ENCODE data around the gene PRKN. TPM values are rescaled to one million over a fixed set of nuclear protein-coding genes. Genes with fewer than 3 reads are reported as not detected.

Gene PRKN
- total RNA-seq (2021) = 1.2 and 1.3 TPM in 2 replicates
- Bru-seq, nascent RNA = percentile 29 among the genes with signal in this experiment
- percentile 36 among the genes with signal in this experiment for BruChase-seq, experiment 1, labeled RNA remaining after a 2-hour chase
- BruChase-seq, experiment 2, labeled RNA remaining after a 6-hour chase = percentile 36 among the genes with signal in this experiment
- long read RNA-seq = 0 reads

DNA sequence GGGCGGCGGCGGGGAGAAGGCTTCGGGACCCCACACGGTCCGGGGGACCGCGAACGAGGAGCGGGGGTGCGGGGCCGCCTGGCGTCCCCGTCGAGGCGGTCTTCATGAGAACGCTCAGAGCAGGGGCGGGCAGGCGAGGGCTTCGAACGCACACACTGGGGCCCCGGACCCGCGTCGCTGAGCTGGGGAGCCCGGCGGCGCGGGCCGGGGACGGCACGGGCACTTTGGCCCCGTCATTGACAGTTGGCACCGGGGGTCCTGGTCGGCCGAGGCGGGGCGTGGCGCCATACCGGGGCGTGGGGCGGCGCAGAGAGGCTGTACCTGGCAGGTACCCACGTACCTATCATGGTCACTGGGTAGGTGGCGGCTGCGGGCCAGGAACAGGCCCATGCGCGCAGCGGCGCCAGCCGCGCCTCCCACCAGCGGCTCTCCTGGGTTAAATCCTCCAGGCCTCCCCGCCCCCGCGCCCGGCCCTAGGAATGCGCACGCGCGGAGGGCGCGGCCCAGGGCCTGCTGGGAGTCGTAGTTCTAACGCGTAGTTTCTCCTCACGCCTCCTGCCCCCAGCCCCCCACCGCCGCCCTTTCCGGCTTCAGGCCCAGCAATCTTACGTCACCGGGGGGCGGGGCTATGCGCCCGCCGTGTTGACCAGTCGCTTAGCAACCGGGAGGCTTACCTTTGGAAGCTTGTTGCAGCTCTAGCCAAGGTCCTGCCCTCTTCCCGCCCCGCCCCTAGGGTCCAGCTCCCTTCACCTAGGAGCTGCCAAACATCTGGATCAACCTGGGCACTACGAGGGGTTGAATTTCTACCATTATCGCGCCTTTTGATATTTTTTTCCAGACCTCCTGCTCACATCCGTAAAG lies at the start of gene PRKN, which contains the start of gene PACRG:
TSS of gene PRKN (minus strand) at position 445 of the 861 bp plus-strand sequence.
TSS of gene PACRG (plus strand) at position 653 of the 861 bp plus-strand sequence.
- TF ChIP-seq EZH2 (IDR thresholded peaks at IDR 0.05; ENCODE audit: borderline replicate concordance, low read depth, low read length, poor library complexity, severe bottlenecking) (no peak), CTCF (conservative IDR thresholded peaks at IDR 0.05; ENCODE audit: low read depth, low read length) (no peak)
- peak within 1 kb of the TSS; percentile 72 for H3K27ac ChIP-seq (ENCODE audit: low read depth, low read length, poor library complexity, severe bottlenecking)
- no peaks in the 10 kb centered on the region for H3K4me1 ChIP-seq (ENCODE audit: insufficient read depth, low read length, poor library complexity, severe bottlenecking)
- BruUV-seq (replicated peaks) = no TSS peak
- intact Hi-C loops (cut with micrococcal nuclease; ENCODE audit: unreplicated experiment) = no loop called here
- POLR2A ChIA-PET (ENCODE audit: low non-redundant PET) = no interaction called here
- no peaks in the 10 kb centered on the region for H3K27me3 ChIP-seq (replicated peaks; ENCODE audit: insufficient read depth, low read depth, low read length, poor library complexity)
- CTCF ChIA-PET = no interaction called here
- no peaks in the 10 kb centered on the region for H3K9me3 ChIP-seq (ENCODE audit: low read depth, low read length, poor library complexity, severe bottlenecking)
- DNase-seq (ENCODE audit: low spot score) = peak; percentile 98
- H3K4me3 ChIP-seq (ENCODE audit: low read depth, low read length, poor library complexity, severe bottlenecking) = peak within 1 kb of the TSS; percentile 79
- no peaks in the 10 kb centered on the region for H3K36me3 ChIP-seq (ENCODE audit: insufficient read depth, low read length, poor library complexity, severe bottlenecking)

GRCh38 chr6:162777091-162777490 lies 49.5 kb upstream of the PRKN start:
- ChIA-PET POLR2A (ENCODE audit: low non-redundant PET) (no interaction called here), CTCF (no interaction called here)
- H3K27ac ChIP-seq (ENCODE audit: low read depth, low read length, poor library complexity, severe bottlenecking) = no peak overlapping the region
- H3K4me3 ChIP-seq (ENCODE audit: low read depth, low read length, poor library complexity, severe bottlenecking) = no peak overlapping the region
- no peaks in the 10 kb centered on the region for H3K27me3 ChIP-seq (replicated peaks; ENCODE audit: insufficient read depth, low read depth, low read length, poor library complexity)
- DNase-seq (ENCODE audit: low spot score) = no peak
- H3K4me1 ChIP-seq (ENCODE audit: insufficient read depth, low read length, poor library complexity, severe bottlenecking) = no peaks in the 10 kb centered on the region
- intact Hi-C loops (cut with micrococcal nuclease; ENCODE audit: unreplicated experiment) = no loop called here
- peaks cover 6% of the 10 kb centered on the region for H3K9me3 ChIP-seq (ENCODE audit: low read depth, low read length, poor library complexity, severe bottlenecking)
- no peaks in the 10 kb centered on the region for H3K36me3 ChIP-seq (ENCODE audit: insufficient read depth, low read length, poor library complexity, severe bottlenecking)
- no TSS peak for BruUV-seq (replicated peaks)
- no peak for TF ChIP-seq CTCF (conservative IDR thresholded peaks at IDR 0.05; ENCODE audit: low read depth, low read length)
- TF ChIP-seq EZH2 (IDR thresholded peaks at IDR 0.05; ENCODE audit: borderline replicate concordance, low read depth, low read length, poor library complexity, severe bottlenecking) = no peak

DNA sequence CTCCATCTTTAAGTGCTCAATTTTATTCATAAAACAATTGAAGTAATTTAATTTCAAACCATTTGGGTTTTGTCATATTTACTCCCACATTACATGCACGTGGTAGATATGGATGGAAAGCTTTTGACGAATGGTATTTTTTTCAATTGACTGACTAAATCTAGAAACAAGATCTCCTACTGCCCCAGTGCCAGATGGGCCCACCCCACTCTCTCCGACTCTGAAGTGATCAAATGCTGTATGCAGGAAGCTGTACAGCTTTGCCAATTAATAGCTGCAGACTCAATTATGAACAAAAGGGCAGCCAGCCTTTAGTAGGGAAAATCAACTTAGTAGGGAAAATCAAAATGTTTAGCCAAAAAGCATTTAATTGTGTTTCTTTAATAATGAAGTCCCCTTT lies 46.4 kb upstream of the PRKN start:
- Histone ChIP-seq H3K4me1 (ENCODE audit: insufficient read depth, low read length, poor library complexity, severe bottlenecking) (no peaks in the 10 kb centered on the region), H3K9me3 (ENCODE audit: low read depth, low read length, poor library complexity, severe bottlenecking) (no peaks in the 10 kb centered on the region), H3K27me3 (replicated peaks; ENCODE audit: insufficient read depth, low read depth, low read length, poor library complexity) (no peaks in the 10 kb centered on the region), H3K36me3 (ENCODE audit: insufficient read depth, low read length, poor library complexity, severe bottlenecking) (no peaks in the 10 kb centered on the region), H3K27ac (ENCODE audit: low read depth, low read length, poor library complexity, severe bottlenecking) (no peak overlapping the region), H3K4me3 (ENCODE audit: low read depth, low read length, poor library complexity, severe bottlenecking) (no peak overlapping the region)
- ChIA-PET CTCF (no interaction called here), POLR2A (ENCODE audit: low non-redundant PET) (no interaction called here)
- intact Hi-C loops (cut with micrococcal nuclease; ENCODE audit: unreplicated experiment) = no loop called here
- DNase-seq (ENCODE audit: low spot score) = no peak
- TF ChIP-seq CTCF (conservative IDR thresholded peaks at IDR 0.05; ENCODE audit: low read depth, low read length) (no peak), EZH2 (IDR thresholded peaks at IDR 0.05; ENCODE audit: borderline replicate concordance, low read depth, low read length, poor library complexity, severe bottlenecking) (no peak)
- BruUV-seq (replicated peaks) = no TSS peak

Data from A673 (cell line).